RCC 7860 (cell line): ENCODE results near the gene FLCN.
"Not testable (repeated sequence)": the region's sequence is repeated elsewhere in the genome, so short reads cannot be mapped to it uniquely, and the experiment has no call there.

Source experiments
- DNase-seq: peaks from one replicate; pipeline ENCODE4 v3.0.0-alpha.2; 2015; ENCODE audit warnings: low spot score
- FAIRE-seq: peaks from 2 replicates; lab custom pipeline; 2012; peaks lifted over from hg19 to GRCh38; lab: Jason Lieb, UNC

FLCN gene

DNA sequence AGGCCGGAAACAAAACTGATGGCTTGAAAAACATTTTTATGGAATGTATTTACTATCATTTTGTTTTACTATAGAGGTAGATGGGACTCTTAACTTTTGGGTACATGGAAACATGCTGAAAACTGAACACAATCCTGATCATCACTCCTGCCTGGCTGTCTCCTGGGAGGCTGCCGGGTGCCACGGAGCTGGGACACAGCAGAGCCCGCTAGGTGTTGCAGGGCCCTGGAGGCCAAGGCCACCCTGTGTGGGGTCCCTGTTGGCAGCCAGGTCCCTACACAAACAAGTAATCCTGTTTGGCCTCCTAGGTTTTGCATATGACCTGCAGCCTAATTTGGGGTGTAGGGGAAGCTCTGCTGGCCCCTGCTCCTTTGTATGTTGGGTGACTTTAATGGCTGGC is 48.4 kb downstream of the FLCN start:
- FAIRE-seq, result no peak

DNA sequence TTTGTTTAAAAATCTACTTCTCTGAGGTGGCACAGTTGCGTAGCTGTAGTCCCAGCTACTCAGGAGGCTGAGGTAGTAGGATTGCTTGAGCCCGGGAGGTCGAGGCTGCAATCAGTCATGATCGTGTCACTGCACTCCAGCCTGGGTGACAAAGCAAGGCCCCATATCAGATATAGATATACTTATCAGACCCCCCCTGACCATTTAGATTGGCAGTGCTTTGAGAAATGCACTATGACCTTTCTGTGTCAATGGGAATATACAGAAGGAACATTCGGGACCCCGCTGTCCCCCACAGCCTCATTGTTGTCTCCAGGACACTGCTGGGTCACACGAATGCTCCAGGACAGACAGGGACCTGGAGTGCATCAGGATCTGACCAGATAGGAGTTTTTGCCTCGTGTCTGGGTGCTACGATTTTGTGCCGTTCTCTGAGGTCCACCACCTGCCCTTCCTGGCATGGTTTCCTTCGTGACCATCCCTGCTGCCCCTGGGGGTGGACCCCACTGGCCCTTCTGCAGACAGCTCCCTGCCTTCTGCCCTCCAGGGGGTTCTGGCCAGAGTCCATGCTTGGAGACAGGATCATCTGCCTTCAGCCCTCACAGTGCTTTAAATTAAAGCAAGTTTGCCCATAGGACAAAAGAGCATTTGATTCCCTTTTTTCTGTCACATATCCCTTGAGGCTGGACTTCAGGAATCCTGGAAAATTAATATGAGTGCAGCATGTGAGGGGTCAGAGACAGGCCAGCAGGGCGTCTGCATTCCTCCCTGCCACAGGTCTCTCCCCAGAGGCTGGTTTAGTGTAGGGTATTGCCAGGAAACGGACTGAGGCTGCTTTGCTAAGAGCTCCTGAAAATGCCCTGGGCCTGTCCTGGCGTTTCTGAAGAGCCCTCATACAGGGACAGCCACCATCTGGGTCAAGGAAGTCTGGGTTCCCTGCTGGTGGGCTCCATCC is 50.1 kb downstream of the FLCN start:
- DNase-seq, result no peak
- no peak for FAIRE-seq

More for the DNA sequence above, 48.4 kb downstream of the FLCN start:
- DNase-seq, result no peak

DNA sequence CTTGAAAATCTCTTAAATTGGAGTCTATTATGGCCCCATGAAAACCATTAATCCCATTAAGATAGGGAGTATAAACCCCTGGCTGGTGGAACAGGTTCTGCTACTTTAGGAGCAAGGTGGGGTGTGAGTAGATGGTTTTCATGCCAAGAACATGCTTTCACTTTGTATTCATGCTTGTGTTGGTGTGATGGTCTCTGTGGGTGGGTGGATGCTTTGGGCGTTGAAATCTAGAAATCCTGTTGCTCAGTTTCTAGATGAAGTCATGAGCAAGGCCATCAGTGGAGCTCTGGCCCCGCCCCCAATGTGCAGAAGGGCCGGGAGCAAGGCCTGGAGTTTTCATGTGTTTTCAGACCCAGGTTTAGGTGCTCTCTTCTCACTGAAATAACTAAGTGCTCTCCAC is 50.9 kb downstream of the FLCN start:
- no peak for DNase-seq
- no peak for FAIRE-seq

DNA sequence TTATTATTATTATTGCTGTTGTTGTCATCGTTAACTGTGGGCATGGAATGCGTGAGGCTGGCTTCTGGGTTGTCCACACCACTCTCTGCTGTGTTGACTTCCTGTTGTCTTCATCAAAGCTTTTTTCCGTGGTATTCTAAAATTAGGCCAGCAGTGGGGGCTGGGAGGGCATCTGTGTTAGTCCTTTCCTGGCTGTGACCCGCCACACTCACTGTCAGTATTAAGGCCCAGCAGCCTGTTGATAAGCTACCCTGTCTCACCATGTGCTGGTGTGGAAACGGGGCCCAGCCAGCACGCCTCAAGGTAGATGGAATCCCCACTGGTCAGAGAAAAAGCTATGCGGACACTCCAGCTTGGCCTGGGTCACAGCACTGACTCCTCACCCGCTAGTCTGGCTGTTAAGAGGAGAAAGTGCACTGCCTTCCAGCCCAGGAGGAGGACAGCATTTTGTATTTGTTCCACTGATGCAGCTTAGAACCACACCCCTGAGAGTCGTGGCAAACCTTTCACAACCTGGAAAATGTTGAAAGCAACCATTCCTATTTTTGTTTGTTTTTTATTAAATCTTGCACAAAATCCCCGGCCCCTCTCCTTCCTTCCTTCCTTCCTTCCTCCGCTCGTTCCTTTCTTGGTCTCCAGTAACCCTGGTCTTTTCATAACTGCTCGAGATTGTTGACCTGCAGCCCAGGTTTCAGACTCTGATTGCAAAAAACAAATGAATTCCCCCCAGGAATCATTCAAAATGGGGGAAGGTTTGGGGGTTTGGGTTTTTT is 51.8 kb downstream of the FLCN start:
- not testable (repeated sequence) for DNase-seq, FAIRE-seq

DNA sequence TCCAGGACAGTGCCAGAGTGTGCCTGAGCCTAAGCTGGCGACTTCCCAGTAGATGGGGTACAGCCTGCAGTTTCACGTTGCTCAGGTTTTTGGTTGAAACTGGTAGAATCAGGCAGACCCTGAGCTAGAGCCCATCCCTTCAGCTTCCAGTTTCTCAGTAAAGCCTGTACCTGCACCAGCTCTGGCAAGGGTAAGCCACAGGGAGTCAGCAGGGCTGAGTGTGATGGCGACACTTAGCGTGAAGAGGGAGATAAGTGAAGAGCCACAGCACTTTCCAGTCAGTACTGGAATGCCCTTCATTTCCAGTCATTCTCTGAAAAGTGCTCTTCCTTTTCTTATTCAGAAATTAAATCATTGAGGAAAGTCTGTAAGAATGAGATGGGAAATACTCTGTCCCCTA is 53.2 kb downstream of the FLCN start:
- no peak for DNase-seq
- FAIRE-seq, result no peak

DNA sequence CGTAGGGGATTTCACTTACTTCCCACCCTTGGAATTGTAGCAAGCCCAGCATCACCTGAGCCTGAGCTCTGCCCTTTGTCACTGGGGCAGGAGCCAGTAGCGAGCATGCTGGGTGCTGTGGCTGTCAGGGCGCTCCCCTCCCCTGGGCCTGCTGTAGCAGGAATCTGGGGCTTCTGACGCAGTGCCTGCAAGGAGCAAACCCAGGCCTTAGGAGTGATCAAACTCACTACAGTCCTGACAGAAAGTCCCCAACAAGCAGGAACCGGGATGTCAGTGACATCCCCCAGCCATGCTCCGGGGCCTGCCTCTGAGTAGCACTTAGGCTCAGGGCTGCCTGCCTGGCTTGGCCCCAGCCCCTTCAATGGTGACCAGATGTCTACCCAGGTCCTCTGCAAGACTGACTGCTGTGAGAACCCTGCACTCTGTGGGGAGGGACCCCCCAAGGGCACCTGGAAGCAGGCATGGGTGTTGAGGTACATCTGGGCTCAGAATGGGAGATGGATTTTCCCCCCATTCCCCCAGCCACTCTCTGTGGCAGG is 54.3 kb downstream of the FLCN start:
- FAIRE-seq (no peak), DNase-seq (no peak)

DNA sequence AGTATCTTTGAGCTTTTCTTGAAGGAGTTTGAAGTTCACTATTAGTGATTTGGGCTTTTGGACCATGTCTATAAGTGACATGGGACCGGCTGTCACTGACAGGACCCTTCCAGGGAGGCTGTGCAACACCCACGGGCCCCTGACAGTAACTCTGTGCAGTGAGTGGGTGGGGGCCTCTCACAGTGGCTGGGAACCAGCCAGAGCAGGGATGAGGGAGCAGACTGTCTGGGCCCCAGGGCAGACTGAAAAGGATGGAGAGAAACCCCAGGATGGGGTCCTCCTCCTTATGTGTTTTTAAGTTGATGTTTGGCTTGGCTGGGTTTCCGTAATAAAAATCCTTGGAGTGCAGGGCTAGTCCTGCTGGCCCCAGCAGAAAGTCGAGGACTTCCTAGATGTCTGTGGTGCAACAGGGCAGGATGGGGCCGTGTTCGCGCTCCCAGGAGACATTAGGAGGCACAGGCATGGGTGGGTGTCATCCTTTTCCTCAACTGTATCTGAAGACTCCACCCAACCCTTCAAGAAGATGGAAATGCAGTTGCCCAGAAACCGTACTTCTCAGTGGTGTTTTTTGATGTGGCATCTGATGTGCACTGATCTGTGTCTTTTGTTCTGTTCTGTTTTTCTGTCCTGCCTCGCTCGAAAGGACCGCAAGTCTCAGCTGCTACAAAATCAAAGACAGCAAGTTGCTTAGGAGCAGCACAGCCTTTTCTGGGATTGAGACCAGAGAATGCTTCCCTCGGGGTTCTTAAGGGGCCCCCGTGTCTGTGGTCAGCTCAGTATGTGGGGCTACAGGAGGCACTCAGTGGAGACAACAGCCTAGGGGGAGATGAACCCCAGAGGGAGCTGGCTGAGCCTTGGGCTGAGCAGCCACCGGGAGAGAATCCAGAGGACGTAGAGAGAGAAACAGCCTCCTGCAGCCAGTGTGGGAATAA is 55.0 kb downstream of the FLCN start:
- no peak for DNase-seq
- no peak for FAIRE-seq

DNA sequence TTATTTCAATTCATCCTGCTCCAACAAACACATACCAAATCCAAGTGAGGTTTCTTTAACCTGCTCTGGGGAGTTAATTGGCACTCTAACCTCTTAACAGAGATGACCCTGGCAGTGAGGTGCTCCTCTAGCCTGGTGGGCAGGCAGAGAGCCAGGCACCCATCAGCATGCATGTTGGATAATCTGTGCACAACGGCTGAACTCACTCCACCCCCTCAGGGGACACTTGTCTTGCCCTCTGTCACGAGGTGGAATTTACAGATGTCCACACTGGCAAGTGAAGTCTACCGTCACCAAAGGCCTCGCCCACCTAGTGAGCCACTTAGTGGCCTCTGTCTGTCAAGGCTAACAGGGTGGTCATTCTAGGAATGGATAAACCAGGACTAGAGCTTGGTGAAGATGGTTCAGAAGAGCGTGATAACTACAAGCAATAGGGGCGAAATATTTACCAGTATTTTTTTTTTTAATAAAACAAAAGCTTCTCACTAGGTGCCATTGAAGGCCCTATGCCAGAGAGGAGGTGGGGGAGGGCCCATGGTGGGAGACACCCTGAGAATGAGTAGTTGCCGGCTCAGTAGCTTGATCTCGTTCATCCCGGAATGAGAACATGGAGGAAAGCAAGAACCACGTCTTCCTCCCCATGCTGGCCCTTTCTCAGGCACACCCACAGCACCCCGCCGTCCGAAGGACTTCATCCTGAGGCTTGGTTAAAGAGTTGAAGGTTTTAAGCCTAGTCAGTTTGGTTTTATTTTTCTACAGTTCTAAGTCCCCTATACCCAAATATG is 56.0 kb downstream of the FLCN start:
- FAIRE-seq, result no peak
- DNase-seq, result no peak

DNA sequence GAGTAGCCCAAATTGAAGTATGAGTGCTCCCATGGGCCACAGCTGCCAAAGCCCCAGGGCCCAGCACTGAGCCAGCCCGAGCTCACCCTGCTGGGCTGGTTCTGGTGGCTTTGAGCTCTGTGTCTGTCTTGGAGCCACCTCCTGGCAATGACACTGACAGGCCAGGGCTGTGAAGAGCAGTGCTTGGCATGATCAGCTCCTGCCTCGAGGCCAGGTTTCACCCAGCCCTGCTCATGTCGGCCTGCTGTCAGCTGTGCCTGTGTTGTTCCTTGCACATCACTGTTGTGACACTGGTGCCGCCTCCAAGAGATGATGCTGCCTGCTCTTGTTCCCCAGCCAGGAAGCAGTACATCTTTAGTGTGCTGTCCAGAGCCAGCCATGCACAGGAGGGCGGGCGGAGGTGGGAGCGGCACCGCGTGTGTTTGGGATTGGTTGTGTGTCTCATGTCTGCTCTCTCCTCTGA is 56.8 kb downstream of the FLCN start:
- DNase-seq (no peak), FAIRE-seq (no peak)

DNA sequence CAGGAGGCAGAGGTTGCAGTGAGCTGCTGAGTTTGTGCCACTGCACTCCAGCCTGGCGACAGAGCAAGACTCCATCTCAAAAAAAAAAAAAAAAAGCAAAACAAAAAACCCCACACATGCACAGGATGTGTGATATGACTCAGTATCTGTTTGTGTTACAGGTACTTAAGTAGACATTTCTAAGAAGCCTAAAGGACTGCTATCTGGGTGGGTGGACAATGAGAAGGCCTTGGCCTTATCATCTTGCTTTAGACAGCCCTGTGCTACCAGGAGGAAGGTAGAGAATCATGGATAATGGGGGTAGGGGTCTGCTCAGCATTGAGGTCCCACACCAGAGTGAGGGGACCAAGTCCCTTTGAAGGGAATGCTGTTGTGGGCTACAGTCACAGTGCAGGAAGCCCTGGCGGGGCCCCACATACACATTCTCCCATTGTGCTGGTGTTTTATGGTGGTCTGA is 57.6 kb downstream of the FLCN start:
- FAIRE-seq (no peak), DNase-seq (no peak)

DNA sequence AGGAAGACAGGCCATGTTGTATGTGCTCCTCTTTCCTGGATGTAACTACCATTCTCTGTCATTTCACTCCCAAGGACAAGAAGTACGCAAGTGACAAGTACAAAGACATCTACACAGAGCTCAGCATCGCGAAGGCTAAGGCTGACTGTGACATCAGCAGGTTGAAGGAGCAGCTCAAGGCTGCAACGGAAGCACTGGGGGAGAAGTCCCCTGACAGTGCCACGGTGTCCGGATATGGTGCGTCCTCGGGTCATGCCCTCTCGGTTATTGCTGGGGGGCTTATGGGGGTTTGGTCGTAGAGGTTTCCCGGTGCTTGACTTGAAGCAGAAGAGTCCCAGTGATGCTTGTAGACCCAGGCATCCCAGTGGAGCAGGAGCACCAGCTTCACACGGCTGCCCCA is 59.8 kb downstream of the FLCN start:
- FAIRE-seq, result no peak
- DNase-seq, result no peak

DNA sequence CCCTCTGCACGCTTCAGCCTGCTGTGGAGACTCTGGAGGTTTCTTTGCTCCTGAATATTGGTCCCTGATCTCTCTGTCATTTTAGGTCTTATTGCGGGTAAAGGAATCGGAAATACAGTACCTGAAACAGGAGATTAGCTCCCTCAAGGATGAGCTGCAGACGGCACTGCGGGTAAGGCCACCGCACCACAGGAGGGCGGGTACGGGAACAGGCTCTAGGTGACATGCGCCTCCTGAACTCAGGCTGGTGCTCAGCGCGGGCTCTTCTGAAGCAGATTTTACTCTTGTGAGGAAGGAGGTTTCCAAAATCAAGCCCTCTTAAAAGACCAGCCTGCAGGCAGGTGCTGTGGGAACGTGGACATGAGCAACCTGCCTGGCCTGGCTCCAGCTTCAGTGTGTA is 60.6 kb downstream of the FLCN start:
- FAIRE-seq, result no peak
- no peak for DNase-seq

DNA sequence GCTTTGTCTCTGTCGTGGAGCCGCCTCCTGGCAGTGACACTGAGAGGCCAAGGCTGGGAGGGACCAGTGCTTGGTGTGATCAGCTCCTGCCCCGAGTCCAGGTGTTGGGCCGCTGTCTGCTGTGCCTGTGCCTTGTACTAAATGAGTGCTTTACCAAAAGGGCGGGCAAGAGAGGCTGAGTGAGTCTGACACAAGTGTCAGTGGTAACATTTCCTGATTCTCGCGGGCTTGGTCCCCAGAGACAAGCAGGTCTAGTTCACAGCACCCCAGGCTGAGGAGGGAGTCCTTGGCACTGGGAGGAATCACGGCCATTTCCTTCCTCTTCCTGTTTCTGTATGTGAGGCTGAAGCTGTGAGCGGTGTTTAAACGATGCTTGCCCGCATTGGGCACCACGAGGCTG is 61.1 kb downstream of the FLCN start:
- FAIRE-seq (no peak), DNase-seq (no peak)

DNA sequence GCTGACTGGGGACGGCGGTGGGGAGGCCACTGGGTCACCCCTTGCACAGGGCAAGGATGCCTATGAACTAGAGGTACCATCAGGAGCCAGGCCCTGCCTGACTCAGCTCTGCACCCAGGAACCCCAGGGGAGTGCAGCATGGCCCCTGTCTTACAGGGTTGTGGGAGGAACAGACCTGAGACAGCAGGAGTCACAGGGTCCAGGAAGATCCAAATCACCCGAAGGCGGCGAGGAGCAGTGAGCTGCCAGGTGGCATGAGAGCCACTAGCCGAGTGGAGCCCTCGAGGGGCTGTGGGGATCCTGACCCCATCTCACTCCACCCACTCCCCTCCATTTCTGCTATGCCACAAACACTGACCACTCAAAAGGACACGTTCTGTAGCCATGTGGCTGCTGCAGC is 61.6 kb downstream of the FLCN start:
- DNase-seq (no peak), FAIRE-seq (no peak)

DNA sequence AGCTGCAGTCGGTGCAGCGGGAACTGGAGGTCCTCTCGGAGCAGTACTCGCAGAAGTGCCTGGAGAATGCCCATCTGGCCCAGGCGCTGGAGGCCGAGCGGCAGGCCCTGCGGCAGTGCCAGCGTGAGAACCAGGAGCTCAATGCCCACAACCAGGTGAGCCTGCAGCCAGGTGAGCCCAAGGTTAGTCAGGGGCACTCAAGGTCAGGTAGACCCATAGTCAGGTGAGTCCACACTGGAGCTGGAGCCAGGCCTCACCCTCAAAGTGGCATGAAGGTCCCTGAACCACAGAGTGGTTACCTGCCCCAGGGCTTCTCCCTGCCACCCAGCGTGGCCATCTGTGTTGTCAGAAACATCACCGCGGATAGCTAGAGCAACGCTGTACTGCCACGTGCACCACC is 63.0 kb downstream of the FLCN start:
- no peak for FAIRE-seq
- no peak for DNase-seq

DNA sequence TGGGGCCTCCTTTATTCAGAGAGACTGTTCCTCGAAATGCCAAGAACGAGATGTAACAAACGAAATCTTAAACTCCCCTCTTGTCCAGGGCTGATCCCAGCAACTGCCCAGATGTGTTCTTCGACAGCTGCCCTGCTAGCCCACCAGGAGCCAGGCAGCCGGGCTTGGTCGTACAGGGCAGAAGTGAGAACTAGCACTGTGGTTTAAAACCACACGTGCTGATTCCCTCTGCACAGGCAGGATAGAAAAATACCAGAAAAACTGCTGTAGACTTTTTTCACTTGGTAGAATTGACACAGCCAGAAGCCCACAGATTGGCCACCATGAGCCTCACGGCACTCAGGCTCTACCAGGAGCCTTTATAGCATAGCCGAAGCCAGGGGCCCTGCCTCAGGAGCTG is 64.0 kb downstream of the FLCN start:
- FAIRE-seq (no peak), DNase-seq (no peak)

DNA sequence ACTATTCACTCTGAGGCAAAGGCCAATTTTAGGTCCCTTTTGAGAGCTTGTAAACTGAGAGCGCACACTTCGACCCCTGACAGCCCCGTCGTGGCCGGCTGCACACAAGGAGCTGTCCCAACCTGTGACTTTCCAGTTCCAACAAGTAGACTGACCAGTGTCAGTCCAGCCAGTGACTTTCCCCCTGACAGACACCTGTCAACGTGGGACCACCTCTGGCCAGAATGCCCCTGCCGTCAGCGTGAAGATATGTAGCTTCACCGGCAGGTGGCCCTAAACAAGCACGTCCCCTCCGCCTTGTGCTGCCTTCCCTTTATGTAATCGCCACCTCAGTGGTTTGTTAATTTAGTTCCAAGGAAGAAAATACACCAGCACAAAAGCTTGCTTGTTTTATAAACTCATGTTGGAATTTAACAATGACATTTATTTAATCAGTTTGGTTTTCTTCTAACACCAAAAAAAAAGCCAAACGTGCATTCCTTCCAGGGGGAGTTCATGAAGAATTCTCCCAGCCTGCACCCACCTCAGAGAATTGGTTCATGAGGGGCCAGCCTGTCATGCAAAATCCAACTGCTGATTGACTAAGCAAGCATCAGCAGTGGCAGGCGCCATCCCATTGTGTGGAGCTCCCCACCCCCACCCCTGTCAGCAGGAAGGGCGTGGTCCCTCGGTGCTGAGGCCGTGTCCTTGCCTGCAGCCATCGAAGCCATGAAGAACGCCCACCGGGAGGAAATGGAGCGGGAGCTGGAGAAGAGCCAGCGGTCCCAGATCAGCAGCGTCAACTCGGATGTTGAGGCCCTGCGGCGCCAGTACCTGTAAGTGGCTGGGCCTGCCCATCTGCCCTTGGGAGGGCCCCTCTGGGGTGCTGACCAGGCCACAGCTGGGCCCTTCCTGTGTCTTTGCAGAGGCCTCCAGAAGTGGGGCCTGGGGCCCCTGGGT is 64.7 kb downstream of the FLCN start:
- FAIRE-seq (no peak), DNase-seq (no peak)

DNA sequence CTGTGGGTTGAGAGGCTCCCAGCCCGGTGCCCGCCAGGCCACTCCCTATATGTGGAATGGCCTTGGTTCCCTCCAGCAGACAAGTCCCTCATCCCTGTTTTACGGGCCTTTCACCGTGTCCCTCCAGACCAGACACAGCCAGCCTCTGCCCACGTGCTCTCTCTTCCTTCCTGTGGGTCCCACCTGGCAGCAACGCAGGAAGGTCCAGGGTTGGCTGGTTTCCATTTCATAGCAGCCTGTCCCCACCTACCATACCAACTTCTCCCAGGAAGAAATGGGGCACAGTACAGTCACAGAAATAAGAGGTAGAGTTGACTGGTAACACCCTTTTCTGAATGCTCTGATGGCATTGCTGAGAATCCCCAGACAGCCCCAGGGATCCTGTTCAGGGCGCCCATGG is 65.8 kb downstream of the FLCN start:
- no peak for FAIRE-seq
- DNase-seq, result no peak
